ENCODE results near the gene HTT-AS. TPM values are rescaled to one million over a fixed set of nuclear protein-coding genes. Genes with fewer than 3 reads are reported as not detected.

The HTT-AS gene
- total RNA-seq, 2 donors from 2014 or later = not detected

GRCh38 chr4:3036131-3036952 lies 38.0 kb downstream of the HTT-AS start:
- DNase-seq = no peak
- WGBS, 2 experiments (ENCODE audit: insufficient coverage in 1 of 2, insufficient read length in 1 of 2) = 92 to 93% methylated on average over 17 to 21 of the region's 21 CpGs
- Mint-ChIP-seq H3K9me3 (no peaks in the 10 kb centered on the region), H3K27ac (no peak overlapping the region), H3K4me3 (no peak overlapping the region), H3K4me1 (peaks cover 4% of the 10 kb centered on the region), H3K36me3 (ENCODE audit: low read depth) (no peaks in the 10 kb centered on the region), H3K27me3 (ENCODE audit: insufficient read depth) (peaks cover 2% of the 10 kb centered on the region)
- Histone ChIP-seq H3K27me3 (ENCODE audit: control insufficient read depth, insufficient read depth, low read length, poor library complexity, severe bottlenecking) (no peaks in the 10 kb centered on the region), H3K9me3 (ENCODE audit: control insufficient read depth, low read length) (no peaks in the 10 kb centered on the region), H3K27ac (ENCODE audit: low read depth, low read length) (no peak overlapping the region), H3K4me1 (ENCODE audit: control insufficient read depth, insufficient read depth, low read length) (no peaks in the 10 kb centered on the region), H3K4me3 (ENCODE audit: low read length) (no peak overlapping the region), H3K9ac (ENCODE audit: extremely low read depth, low read length, poor library complexity, severe bottlenecking) (no peak overlapping the region), H3K36me3 (ENCODE audit: control insufficient read depth, insufficient read depth, low read length) (no peaks in the 10 kb centered on the region)
- no peak for TF ChIP-seq CTCF (conservative IDR thresholded peaks at IDR 0.05)

DNA sequence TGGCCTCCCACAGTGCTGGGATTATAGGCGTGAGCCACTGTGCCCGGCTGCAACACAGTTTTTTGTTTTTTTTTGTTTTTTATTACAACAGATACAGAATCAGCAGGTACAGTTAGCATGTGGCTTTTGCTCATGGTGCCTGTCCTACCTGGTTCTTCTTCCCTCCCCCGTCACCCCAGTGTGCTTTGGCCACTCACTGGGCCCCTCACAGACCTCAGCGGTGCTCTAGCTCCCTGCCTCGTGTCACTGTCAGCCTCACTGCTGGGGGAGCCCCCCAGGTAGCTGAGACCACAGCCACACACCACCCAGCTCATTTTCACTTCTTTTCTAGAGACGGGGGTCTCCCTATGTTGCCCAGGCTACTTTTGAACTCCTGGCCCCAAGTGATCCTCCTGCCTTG lies 38.7 kb downstream of the HTT-AS start:
- H3K9ac ChIP-seq (ENCODE audit: extremely low read depth, low read length, poor library complexity, severe bottlenecking) = no peak overlapping the region
- no peaks in the 10 kb centered on the region for H3K9me3 Mint-ChIP-seq
- WGBS, 2 experiments (ENCODE audit: insufficient coverage in 1 of 2, insufficient read length in 1 of 2) = 92 to 100% methylated on average over 1 to 6 of the region's 6 CpGs

DNA sequence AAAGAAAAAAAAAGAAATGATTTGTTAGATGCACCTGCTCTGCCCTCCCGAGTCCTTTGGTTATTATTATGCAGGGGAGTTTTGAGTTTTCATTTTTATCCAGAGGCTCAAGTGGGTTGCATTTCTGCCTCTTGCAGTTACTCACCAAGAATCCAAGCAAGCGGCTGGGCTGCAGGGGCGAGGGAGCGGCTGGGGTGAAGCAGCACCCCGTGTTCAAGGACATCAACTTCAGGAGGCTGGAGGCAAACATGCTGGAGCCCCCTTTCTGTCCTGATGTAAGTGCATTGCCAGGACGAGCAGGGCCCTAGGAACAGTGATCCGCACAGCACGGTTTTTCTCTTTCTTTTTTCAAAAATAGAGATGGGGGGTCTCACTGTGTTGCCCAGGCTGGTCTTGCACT lies 39.1 kb downstream of the HTT-AS start:
- no peak for DNase-seq

More for the DNA sequence above, 38.7 kb downstream of the HTT-AS start:
- no peaks in the 10 kb centered on the region for H3K27me3 ChIP-seq (ENCODE audit: control insufficient read depth, insufficient read depth, low read length, poor library complexity, severe bottlenecking)
- Mint-ChIP-seq H3K4me3 (no peak overlapping the region), H3K27ac (no peak overlapping the region), H3K4me1 (peaks cover 4% of the 10 kb centered on the region), H3K27me3 (ENCODE audit: insufficient read depth) (peaks cover 1% of the 10 kb centered on the region), H3K36me3 (ENCODE audit: low read depth) (no peaks in the 10 kb centered on the region)
- no peak overlapping the region for H3K4me3 ChIP-seq (ENCODE audit: low read length)
- no peak overlapping the region for H3K27ac ChIP-seq (ENCODE audit: low read depth, low read length)
- no peaks in the 10 kb centered on the region for H3K36me3 ChIP-seq (ENCODE audit: control insufficient read depth, insufficient read depth, low read length)
- H3K9me3 ChIP-seq (ENCODE audit: control insufficient read depth, low read length) = no peaks in the 10 kb centered on the region
- H3K4me1 ChIP-seq (ENCODE audit: control insufficient read depth, insufficient read depth, low read length) = no peaks in the 10 kb centered on the region
- no peak for TF ChIP-seq CTCF (conservative IDR thresholded peaks at IDR 0.05)
- no peak for DNase-seq

More for the DNA sequence above, 39.1 kb downstream of the HTT-AS start:
- Histone ChIP-seq H3K36me3 (ENCODE audit: control insufficient read depth, insufficient read depth, low read length) (no peaks in the 10 kb centered on the region), H3K9ac (ENCODE audit: extremely low read depth, low read length, poor library complexity, severe bottlenecking) (no peak overlapping the region), H3K4me3 (ENCODE audit: low read length) (no peak overlapping the region), H3K27ac (ENCODE audit: low read depth, low read length) (no peak overlapping the region), H3K27me3 (ENCODE audit: control insufficient read depth, insufficient read depth, low read length, poor library complexity, severe bottlenecking) (no peaks in the 10 kb centered on the region), H3K9me3 (ENCODE audit: control insufficient read depth, low read length) (no peaks in the 10 kb centered on the region), H3K4me1 (ENCODE audit: control insufficient read depth, insufficient read depth, low read length) (no peaks in the 10 kb centered on the region)
- 92 to 97% methylated on average over 6 to 8 of the region's 8 CpGs for WGBS, 2 experiments (ENCODE audit: insufficient coverage in 1 of 2, insufficient read length in 1 of 2)
- Mint-ChIP-seq H3K9me3 (no peaks in the 10 kb centered on the region), H3K36me3 (ENCODE audit: low read depth) (no peaks in the 10 kb centered on the region), H3K27me3 (ENCODE audit: insufficient read depth) (peaks cover 1% of the 10 kb centered on the region), H3K4me3 (no peak overlapping the region), H3K27ac (no peak overlapping the region), H3K4me1 (peaks cover 4% of the 10 kb centered on the region)
- TF ChIP-seq CTCF (conservative IDR thresholded peaks at IDR 0.05) = no peak

Data from endodermal cell (in vitro differentiated cells).